Endometrium (tissue), 2 donors: ENCODE measurements around the gene SMCO1.
"Not testable (repeated sequence)": the region's sequence is repeated elsewhere in the genome, so short reads cannot be mapped to it uniquely, and the experiment has no call there.

Experiments
- FAIRE-seq: peaks from 2 replicates; lab custom pipeline; 2012; peaks lifted over from hg19 to GRCh38; lab: Jason Lieb, UNC
- donor health status: control.
- donor health status: control.

Gene SMCO1, protein sequence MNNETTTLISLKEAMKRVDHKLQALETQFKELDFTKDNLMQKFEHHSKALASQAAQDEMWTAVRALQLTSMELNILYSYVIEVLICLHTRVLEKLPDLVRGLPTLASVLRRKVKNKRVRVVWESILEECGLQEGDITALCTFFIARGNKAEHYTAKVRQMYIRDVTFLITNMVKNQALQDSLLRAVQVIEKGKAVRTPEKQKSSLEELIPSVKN

GRCh38 chr3:196514913-196515621 lies at the start of gene SMCO1:
TSS of gene SMCO1 (minus strand) at chr3:196515346. CDS start at chr3:196515209, 137 bp downstream.
- no peak for FAIRE-seq

- no peak for FAIRE-seq
These were observed 48.6 kb upstream of the SMCO1 start for GRCh38 chr3:196563721-196564225.

DNA sequence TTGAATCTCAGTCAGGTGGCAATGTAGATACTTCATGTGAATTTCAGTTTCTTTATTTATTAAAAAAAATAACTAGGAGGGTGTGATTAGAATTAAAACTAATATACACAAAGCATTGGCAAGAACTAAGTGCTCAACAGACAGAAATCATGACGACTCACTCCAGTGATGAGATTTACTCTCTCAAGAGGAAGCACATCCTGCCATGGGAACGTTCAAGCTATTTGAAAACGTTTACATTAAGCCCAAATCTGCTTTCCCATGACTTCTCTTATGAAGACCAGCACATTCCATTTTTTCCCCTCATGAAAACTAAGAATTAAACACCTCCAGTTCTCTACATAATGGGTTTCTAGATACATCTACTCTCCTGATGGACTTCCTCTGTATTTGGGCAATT lies 44.7 kb upstream of the SMCO1 start:
- no peak for FAIRE-seq

DNA sequence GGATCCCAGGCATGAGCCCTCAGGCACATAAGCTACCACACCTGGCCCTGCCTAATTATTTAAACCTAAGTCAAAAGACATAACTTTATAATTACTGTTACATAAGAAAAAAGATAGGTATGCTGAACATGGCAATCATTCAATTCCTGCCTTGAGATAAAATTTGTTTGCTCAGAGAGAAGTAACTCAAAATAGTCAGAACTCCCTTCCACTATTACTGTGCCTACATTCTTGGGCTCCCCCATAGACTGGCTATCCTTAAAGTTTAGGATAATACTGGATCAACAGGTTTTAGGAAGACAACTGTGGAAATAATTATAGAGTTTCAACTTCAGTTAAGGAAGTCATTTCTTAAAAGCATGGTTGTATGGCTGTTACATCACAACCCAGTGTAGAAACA lies 43.3 kb upstream of the SMCO1 start:
- FAIRE-seq = no peak

DNA sequence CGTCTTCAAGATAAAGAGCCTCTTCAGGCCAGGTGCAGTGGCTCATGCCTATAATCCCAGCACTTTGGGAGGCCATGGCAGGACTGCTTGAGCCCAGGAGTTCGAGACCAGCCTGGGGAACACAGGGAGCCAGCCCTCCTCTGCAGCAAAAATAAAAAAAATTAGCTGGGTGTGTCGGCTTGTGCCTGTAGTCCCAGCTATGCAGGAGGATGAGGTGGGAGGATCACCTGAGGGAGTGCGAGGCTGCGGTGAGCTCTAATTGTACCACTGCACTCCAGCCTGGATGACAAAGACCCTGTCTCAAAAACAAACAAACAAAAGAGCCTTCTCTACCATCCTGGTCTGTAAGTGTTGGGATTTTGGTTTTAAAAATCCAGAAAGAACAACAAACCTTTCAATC lies 42.1 kb upstream of the SMCO1 start:
- FAIRE-seq = no peak

DNA sequence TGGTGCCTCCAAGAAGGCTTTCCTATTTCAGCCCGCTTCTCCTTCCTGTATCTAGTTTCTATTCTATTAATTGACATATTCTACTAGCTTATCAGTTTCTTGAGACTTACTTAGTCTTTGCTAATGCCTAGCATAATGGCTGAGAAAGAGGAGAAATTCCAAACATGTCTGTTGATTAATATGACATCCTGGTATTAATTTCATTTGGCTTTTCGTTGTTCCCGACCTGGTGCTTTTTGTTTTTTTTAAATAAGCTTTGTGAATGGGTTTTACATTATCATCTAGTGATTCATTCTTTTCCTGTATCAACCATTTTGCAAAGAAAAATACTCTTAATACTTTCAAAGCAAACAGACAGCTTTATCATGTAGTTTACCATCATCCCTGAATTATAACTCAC lies 40.1 kb upstream of the SMCO1 start:
- no peak for FAIRE-seq

DNA sequence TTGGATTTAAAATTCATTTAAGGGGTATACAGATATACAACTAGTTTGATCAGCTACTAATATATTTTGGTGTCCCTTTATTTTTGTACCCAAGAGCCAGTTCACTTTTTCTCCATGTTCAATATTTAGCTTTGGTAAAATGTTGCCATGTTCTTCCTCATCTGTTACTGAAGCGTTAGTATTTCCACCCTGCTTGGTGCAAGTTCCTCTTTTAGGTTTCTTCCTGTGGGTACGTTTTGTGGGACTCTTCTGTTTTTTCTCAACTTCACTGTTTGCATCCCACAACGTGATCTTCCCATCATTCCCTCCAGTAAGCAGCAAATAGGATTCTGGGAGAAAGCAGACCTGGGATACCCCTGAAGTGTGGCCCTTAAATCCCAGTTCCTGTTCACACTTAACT lies 39.1 kb upstream of the SMCO1 start:
- FAIRE-seq = no peak

DNA sequence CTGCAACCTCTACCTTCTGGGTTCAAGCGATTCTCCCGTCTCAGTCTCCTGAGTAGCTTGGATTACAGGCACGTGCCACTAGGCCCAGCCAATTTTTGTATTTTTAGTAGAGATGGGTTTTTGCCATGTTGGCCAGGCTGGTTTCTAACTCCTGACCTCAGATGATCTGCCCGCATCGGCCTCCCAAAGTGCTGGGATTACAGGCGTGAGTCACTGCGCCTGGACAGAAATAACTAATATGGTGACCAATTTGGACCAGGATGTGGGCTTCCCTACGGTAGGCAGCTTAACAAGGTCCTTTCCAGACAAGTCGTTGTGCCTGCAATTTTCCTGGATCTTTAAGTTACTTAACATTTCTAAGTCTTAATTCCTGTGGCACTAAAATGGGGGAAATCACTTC lies 38.4 kb upstream of the SMCO1 start:
- no peak for FAIRE-seq

DNA sequence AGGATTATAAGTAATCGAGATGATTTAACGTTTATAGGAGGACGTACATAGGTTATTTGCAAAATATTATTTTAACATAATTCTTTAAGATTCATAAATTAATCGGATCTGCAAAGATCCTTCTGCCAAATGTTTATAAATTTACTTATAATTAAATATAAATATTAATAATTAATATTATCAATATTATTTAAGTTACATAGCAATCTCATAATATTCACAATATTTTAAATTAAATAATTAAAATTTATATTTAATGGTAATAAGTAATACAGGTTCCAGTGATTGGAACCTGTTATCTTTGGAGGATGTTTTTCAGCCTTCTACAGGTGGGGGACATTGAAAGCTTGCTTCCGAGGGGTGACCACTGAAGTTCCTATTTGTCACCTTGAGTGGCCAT lies 37.1 kb upstream of the SMCO1 start:
- FAIRE-seq = peak; percentile 60

DNA sequence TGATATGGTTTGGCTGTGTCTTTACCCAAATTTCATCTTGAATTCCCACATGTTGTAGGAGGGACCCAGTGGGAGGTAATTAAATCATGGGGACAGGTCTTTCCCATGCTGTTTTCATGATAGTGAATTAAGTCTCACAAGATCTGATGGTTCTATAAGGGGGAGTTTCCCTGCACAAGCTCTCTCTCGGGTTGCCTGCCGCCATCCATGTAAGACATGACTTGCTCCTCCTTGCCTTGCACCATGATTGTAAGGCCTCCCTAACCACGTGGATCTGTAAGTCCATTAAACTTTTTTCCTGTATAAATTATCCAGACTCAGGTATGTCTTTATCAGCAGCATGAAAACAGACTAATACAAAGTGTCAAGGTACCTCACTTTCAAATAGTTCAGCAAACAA lies 35.0 kb upstream of the SMCO1 start:
- FAIRE-seq = not testable (repeated sequence)

GRCh38 chr3:196549312-196549711 lies 34.2 kb upstream of the SMCO1 start:
- FAIRE-seq = not testable (repeated sequence)

- FAIRE-seq = no peak
These were observed 31.9 kb upstream of the SMCO1 start for GRCh38 chr3:196547067-196547466.

GRCh38 chr3:196546537-196546936 lies 31.4 kb upstream of the SMCO1 start:
- no peak for FAIRE-seq

DNA sequence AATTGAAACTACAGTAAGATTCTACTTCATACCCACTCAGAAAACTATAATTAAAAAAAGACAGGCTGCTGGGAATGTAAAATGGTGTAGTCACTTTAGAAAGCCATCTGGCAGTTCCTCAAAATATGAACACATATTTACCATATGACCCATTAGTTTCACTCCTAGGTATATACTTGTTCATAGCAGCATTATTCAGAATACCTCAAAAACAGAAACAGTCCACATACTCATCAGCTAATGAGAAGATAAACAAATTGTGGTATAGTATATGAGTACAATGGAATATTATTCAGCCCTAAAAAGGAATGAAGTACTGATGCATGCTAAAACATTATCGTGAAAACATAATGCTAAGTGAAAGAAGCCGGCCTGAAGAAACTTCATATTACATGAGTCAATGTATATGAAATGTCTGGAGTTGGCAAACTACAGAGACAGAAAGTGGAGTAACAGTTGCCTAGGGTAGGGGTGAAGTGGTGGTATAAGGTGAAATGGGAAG lies 29.4 kb upstream of the SMCO1 start:
- no peak for FAIRE-seq

DNA sequence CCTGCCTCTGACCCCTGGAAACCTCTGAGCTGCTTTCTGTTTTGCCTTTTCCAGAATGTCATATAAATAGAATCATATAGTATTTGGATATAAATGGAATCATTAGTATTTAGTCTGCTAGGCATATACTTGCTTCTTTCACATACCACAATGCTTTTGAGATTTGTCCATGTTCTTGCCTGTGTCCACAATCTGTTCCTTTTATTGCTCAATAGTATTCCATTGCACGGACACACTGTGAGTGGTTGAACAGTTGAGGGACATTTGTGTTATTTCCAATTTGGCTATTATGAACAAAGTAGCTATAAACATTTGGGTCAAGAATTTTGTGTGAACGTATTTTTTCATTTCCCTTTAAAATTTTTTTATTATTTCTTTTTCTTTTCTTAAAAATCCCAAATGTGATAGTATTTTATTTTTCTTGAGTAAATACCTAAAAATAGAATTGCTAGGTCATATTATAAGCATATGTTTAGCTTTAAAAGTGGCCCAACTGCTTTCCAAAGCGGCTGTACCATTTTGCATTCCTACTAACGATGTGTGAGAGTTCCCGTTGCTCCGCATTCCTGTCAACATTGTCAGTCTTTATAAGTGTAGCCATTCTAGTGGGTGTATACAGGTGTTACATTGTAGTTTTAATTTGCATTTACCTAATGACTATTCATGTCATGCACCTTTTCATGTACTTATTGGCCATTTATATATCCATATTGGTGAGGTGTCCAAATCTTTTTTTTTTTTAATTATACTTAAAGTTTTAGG lies 26.7 kb upstream of the SMCO1 start:
- FAIRE-seq = no peak

GRCh38 chr3:196537319-196537984 lies 22.3 kb upstream of the SMCO1 start:
- no peak for FAIRE-seq

DNA sequence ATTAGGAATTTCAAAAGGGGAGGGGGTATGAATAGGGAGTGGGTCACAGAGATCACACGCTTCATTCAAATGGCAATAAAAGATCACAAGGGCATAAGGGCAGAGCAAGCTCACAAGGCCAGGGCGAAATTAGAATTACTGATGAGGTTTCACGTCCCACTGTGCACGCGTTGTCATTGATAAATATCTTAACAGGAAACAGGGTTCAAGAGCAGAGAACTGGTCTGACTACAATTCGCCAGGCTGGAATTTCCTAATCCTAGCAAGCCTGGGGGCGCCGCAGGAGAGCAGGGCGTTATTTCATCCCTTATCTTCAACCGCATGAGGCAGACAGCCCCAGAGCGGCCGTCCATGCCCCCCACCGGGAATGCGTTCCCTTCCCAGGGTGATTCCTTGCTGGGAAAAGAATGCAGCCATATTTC lies 18.1 kb upstream of the SMCO1 start:
- no peak for FAIRE-seq

- no peak for FAIRE-seq
These were observed 16.3 kb upstream of the SMCO1 start for GRCh38 chr3:196531418-196531817.

DNA sequence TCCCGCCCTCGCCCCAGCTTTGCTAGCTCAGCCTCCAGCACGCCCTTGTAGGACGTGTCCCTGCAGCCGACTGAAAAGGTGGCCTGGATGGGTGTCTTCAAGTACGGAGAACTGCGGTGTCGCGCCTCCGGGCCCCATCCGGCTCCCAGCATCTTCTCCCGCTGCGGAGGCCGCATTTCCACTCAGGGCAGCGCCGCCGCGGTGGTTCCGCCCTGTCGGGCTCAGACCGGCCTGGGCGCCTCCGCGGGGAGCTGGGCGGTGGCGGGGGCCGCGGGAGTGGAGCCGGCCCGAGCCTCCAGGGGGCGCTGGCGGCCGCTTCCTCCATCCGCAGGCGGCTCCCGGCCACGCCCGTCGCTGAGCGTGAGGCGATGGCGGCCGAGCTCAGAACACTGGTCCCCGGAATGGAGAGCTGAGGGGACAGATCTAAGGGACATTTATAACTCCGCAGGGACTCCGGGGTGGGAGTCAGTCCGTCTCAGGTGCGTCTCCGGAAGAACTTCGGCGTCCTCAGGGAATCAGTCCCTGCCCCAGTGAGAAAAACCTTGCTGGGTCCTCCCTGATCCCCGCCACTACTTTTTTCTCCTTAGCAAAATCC lies 13.6 kb upstream of the SMCO1 start:
- FAIRE-seq = no peak

DNA sequence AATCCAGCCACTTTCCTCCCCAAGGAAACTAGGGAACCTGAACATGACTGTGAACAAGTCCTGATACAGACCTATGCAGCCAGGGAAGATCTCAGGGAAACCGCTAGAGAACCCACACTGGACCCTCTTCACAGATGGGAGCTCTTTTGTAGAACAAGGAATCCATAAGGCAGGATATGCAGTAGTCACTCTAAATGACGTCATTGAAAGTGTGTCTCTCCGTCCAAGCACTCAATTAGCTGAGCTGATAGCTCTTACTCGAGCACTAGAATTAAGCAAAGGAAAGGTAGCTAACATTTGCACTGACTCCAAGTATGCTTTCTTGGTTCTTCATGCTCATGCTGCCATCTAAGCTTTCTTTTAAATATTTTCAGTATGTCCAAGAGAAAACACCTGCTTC lies 10.0 kb upstream of the SMCO1 start:
- no peak for FAIRE-seq

DNA sequence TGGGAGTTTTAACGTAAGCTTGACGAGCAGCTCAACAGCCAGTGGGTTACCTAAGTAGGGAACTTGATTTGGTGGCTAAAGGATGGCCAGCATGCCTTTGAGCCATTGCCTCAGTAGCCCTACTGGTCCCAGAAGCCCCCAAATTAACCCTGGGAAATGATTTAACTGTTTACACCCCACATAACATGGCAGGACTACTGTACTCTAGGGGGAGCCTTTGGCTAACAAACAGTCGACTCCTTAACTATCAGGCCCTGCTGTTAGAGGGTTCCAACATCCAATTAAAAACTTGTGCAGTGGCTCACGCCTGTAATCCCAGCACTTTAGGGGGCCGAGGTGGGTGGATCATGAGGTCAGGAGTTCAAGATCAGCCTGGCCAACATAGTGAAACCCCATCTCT lies 9.4 kb upstream of the SMCO1 start:
- no peak for FAIRE-seq

GRCh38 chr3:196523841-196524240 lies 8.7 kb upstream of the SMCO1 start:
- FAIRE-seq = no peak
